ENCODE results near the gene FLT3LG. TPM values are rescaled to one million over a fixed set of nuclear protein-coding genes. Genes with fewer than 3 reads are reported as not detected.

Gene FLT3LG
- total RNA-seq, 2 donors from 2014 or later: 349 to 455 TPM

- peaks cover 16% of the 10 kb centered on the region for H3K36me3 Mint-ChIP-seq (ENCODE audit: low read depth)
- no peak overlapping the region for H3K4me3 Mint-ChIP-seq
- peaks cover 37% of the 10 kb centered on the region for H3K4me1 Mint-ChIP-seq
- H3K9me3 ChIP-seq (ENCODE audit: control insufficient read depth, low read length, poor library complexity, severe bottlenecking): no peaks in the 10 kb centered on the region
- no peak overlapping the region for H3K27ac Mint-ChIP-seq
- ATAC-seq (no peak), DNase-seq (no peak)
- H3K27me3 Mint-ChIP-seq: peaks cover 84% of the 10 kb centered on the region
These were observed 39.0 kb upstream of the FLT3LG start for GRCh38 chr19:49434907-49435583.

GRCh38 chr19:49435670-49436069, 38.3 kb upstream of the FLT3LG start:
- Mint-ChIP-seq H3K27ac (peak overlapping the region; percentile 2), H3K27me3 (peaks cover 84% of the 10 kb centered on the region), H3K4me3 (peak overlapping the region; percentile 16)

GRCh38 chr19:49436381-49437017, 37.5 kb upstream of the FLT3LG start:
- Mint-ChIP-seq H3K4me1 (peaks cover 39% of the 10 kb centered on the region), H3K27ac (peak overlapping the region; percentile 2), H3K4me3 (peak overlapping the region; percentile 44), H3K36me3 (ENCODE audit: low read depth) (peaks cover 16% of the 10 kb centered on the region), H3K27me3 (peaks cover 84% of the 10 kb centered on the region)
- DNase-seq: peak; percentile 31 to 48 (median 39)
- peak; percentile 51 for ATAC-seq
- H3K9me3 ChIP-seq (ENCODE audit: control insufficient read depth, low read length, poor library complexity, severe bottlenecking): no peaks in the 10 kb centered on the region

More at GRCh38 chr19:49435670-49436069, 38.3 kb upstream of the FLT3LG start:
- peaks cover 37% of the 10 kb centered on the region for H3K4me1 Mint-ChIP-seq
- DNase-seq (no peak), ATAC-seq (no peak)
- peaks cover 16% of the 10 kb centered on the region for H3K36me3 Mint-ChIP-seq (ENCODE audit: low read depth)
- H3K9me3 ChIP-seq (ENCODE audit: control insufficient read depth, low read length, poor library complexity, severe bottlenecking): no peaks in the 10 kb centered on the region

GRCh38 chr19:49437231-49437630, 36.8 kb upstream of the FLT3LG start:
- no peak for DNase-seq
- H3K4me3 Mint-ChIP-seq: peak overlapping the region; percentile 44
- H3K9me3 ChIP-seq (ENCODE audit: control insufficient read depth, low read length, poor library complexity, severe bottlenecking): no peaks in the 10 kb centered on the region
- peaks cover 43% of the 10 kb centered on the region for H3K4me1 Mint-ChIP-seq
- ATAC-seq: no peak
- no peak overlapping the region for H3K27ac Mint-ChIP-seq
- H3K27me3 Mint-ChIP-seq: peaks cover 88% of the 10 kb centered on the region
- peaks cover 18% of the 10 kb centered on the region for H3K36me3 Mint-ChIP-seq (ENCODE audit: low read depth)

GRCh38 chr19:49438261-49438660, 35.8 kb upstream of the FLT3LG start:
- peaks cover 41% of the 10 kb centered on the region for H3K4me1 Mint-ChIP-seq

GRCh38 chr19:49439836-49440235, 34.2 kb upstream of the FLT3LG start:
- no peak overlapping the region for H3K4me3 Mint-ChIP-seq
- ATAC-seq (no peak), DNase-seq (no peak)
- H3K4me1 Mint-ChIP-seq: peaks cover 45% of the 10 kb centered on the region
- H3K27me3 Mint-ChIP-seq: peaks cover 75% of the 10 kb centered on the region
- no peaks in the 10 kb centered on the region for H3K9me3 ChIP-seq (ENCODE audit: control insufficient read depth, low read length, poor library complexity, severe bottlenecking)
- H3K27ac Mint-ChIP-seq: no peak overlapping the region
- peaks cover 17% of the 10 kb centered on the region for H3K36me3 Mint-ChIP-seq (ENCODE audit: low read depth)

More at GRCh38 chr19:49438261-49438660, 35.8 kb upstream of the FLT3LG start:
- ATAC-seq (no peak), DNase-seq (no peak)
- H3K27ac Mint-ChIP-seq: no peak overlapping the region
- H3K4me3 Mint-ChIP-seq: no peak overlapping the region
- H3K27me3 Mint-ChIP-seq: peaks cover 84% of the 10 kb centered on the region
- H3K36me3 Mint-ChIP-seq (ENCODE audit: low read depth): peaks cover 17% of the 10 kb centered on the region
- H3K9me3 ChIP-seq (ENCODE audit: control insufficient read depth, low read length, poor library complexity, severe bottlenecking): no peaks in the 10 kb centered on the region

- Mint-ChIP-seq H3K36me3 (ENCODE audit: low read depth) (peaks cover 14% of the 10 kb centered on the region), H3K4me3 (peak overlapping the region; percentile 67), H3K27ac (no peak overlapping the region), H3K4me1 (peaks cover 43% of the 10 kb centered on the region), H3K27me3 (peaks cover 67% of the 10 kb centered on the region)
- no peaks in the 10 kb centered on the region for H3K9me3 ChIP-seq (ENCODE audit: control insufficient read depth, low read length, poor library complexity, severe bottlenecking)
- DNase-seq (no peak), ATAC-seq (no peak)
These were observed 33.4 kb upstream of the FLT3LG start for GRCh38 chr19:49440439-49441209.

GRCh38 chr19:49441210-49441959, 32.6 kb upstream of the FLT3LG start, which contains the start of gene SLC17A7:
Gene SLC17A7, minus strand, starts transcription at chr19:49441527. Its CDS starts 148 bp downstream, at chr19:49441379.
- DNase-seq: peak in 2 of 3 donors; percentile 55 to 58
- Mint-ChIP-seq H3K4me3 (peak within 1 kb of the TSS; percentile 85), H3K27me3 (peaks cover 59% of the 10 kb centered on the region), H3K4me1 (peaks cover 42% of the 10 kb centered on the region), H3K36me3 (ENCODE audit: low read depth) (peaks cover 14% of the 10 kb centered on the region), H3K27ac (no peak within 1 kb of the TSS)
- ATAC-seq: no peak
- H3K9me3 ChIP-seq (ENCODE audit: control insufficient read depth, low read length, poor library complexity, severe bottlenecking): no peaks in the 10 kb centered on the region

- no peak for DNase-seq
- no peak for ATAC-seq
- no peak overlapping the region for H3K27ac Mint-ChIP-seq
- no peaks in the 10 kb centered on the region for H3K9me3 ChIP-seq (ENCODE audit: control insufficient read depth, low read length, poor library complexity, severe bottlenecking)
- H3K4me3 Mint-ChIP-seq: peak overlapping the region; percentile 85
- H3K4me1 Mint-ChIP-seq: peaks cover 41% of the 10 kb centered on the region
- H3K36me3 Mint-ChIP-seq (ENCODE audit: low read depth): peaks cover 14% of the 10 kb centered on the region
- H3K27me3 Mint-ChIP-seq: peaks cover 54% of the 10 kb centered on the region
These were observed 32.1 kb upstream of the FLT3LG start for GRCh38 chr19:49441960-49442350.

- Mint-ChIP-seq H3K4me1 (peaks cover 39% of the 10 kb centered on the region), H3K36me3 (ENCODE audit: low read depth) (peaks cover 14% of the 10 kb centered on the region), H3K27me3 (peaks cover 50% of the 10 kb centered on the region), H3K27ac (no peak overlapping the region), H3K4me3 (peak overlapping the region; percentile 85)
- DNase-seq: no peak
- H3K9me3 ChIP-seq (ENCODE audit: control insufficient read depth, low read length, poor library complexity, severe bottlenecking): no peaks in the 10 kb centered on the region
- no peak for ATAC-seq
These were observed 31.7 kb upstream of the FLT3LG start for GRCh38 chr19:49442354-49442753.

- ATAC-seq: peak; percentile 28
These were observed 31.1 kb upstream of the FLT3LG start for GRCh38 chr19:49442771-49443365.

GRCh38 chr19:49443366-49444099, 30.5 kb upstream of the FLT3LG start:
- ATAC-seq (peak; percentile 92), DNase-seq (peak; percentile 86 to 91 (median 88))
- H3K36me3 Mint-ChIP-seq (ENCODE audit: low read depth): peaks cover 9% of the 10 kb centered on the region
- peak overlapping the region; percentile 91 for H3K27ac Mint-ChIP-seq
- peak overlapping the region; percentile 85 for H3K4me3 Mint-ChIP-seq
- H3K9me3 ChIP-seq (ENCODE audit: control insufficient read depth, low read length, poor library complexity, severe bottlenecking): no peaks in the 10 kb centered on the region
- H3K4me1 Mint-ChIP-seq: peaks cover 36% of the 10 kb centered on the region
- peaks cover 38% of the 10 kb centered on the region for H3K27me3 Mint-ChIP-seq

More at GRCh38 chr19:49442771-49443365, 31.1 kb upstream of the FLT3LG start:
- H3K36me3 Mint-ChIP-seq (ENCODE audit: low read depth): peaks cover 13% of the 10 kb centered on the region
- H3K27me3 Mint-ChIP-seq: peaks cover 44% of the 10 kb centered on the region
- H3K9me3 ChIP-seq (ENCODE audit: control insufficient read depth, low read length, poor library complexity, severe bottlenecking): no peaks in the 10 kb centered on the region
- H3K4me3 Mint-ChIP-seq: peak overlapping the region; percentile 85
- peak; percentile 32 to 50 (median 47) for DNase-seq
- peak overlapping the region; percentile 91 for H3K27ac Mint-ChIP-seq
- H3K4me1 Mint-ChIP-seq: peaks cover 35% of the 10 kb centered on the region

Data from T-helper 17 cell (primary cell).